Heart left ventricle (tissue), 13 donors: ENCODE measurements around the gene IGSF22.

ENCODE experiments used
- POLR2A ChIP-seq, 2 donors: fragments of 450-650 bp; IDR thresholded peaks; one replicate each; pipeline ENCODE4 v1.6.1; 2017; ENCODE audit warnings: antibody characterized with exemption in 2 of 2, mild to moderate bottlenecking in 2 of 2, moderate library complexity in 2 of 2
- TF ChIP-seq, protein P1 (sequence below), 12 donors: fragments of 200-600 bp; sonication (generic) in 4 of 12; IDR thresholded peaks; one replicate each; pipeline versions ENCODE4 v1.5.0 to v1.8.0; 2018 to 2022; ENCODE audit warnings: antibody characterized with exemption in 12 of 12, mild to moderate bottlenecking in 5 of 12
- donor health status: ischemic (EF 13 %, LVEDD 7.1; RV severe dilation, severe dysfunction).
- donor health status: DM: no; HTN: yes; CAD: no.
- donor health status: DM: no; HTN: no; CAD: no.
- donor health status: ischemic (EF 25% LVEDD 6.9; RV normal size, moderate dysfunction).
- donor health status: ischemic (EF 25% LVEDD 5.7; RV mildly dilated, moderate dysfunction).
- donor health status: ischemic (EF 35%, LVEDD 5.7; RV mildly dilated, moderate dysfunction).
- donor health status: nonischemic (EF 11% LVEDD 7.7; RV severe dilation, severe dysfunction).
- donor health status: DM: yes; HTN: yes; CAD: no.
- donor health status: PGD.
- donor health status: ischemic (EF 29% LVEDD 5.4; RV normal size, mild dysfunction).
- donor health status: nonischemic (EF 23%, LVEDD 6.1; RV moderate dilation, normal function).

DNA sequence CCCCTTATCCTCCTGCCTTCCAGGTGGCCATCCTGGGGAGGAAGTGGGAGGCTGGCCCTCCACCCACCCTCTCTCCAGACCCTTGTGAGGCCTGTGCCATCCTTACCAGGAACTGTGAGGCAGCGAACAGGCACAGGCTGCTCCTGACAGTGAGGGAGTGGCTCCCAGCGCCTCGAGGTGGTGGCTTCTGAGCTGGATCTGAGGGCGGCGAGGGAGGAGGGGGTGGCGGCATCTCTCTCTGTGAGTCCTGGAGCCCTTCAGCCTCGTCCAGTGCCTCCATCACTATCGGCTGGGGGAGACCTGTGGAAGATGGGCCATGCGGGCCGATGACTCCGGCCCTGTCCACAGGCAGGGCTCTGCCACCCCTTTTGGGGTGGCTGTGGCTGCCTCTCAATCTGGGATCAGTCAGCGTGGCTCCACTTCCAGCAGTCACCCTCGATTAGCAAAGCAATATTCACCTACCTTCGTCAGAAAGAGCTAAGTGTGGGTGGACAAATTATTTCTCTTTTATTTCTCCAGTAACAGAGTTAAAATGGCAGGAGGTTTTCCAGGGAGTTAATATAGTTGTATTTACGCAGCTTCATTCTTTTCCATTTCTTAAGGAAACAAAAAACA is 18.0 kb upstream of the IGSF22 start:
- no peak for TF ChIP-seq POLR2A (IDR thresholded peaks at IDR 0.05)
- TF ChIP-seq, protein P1, sequence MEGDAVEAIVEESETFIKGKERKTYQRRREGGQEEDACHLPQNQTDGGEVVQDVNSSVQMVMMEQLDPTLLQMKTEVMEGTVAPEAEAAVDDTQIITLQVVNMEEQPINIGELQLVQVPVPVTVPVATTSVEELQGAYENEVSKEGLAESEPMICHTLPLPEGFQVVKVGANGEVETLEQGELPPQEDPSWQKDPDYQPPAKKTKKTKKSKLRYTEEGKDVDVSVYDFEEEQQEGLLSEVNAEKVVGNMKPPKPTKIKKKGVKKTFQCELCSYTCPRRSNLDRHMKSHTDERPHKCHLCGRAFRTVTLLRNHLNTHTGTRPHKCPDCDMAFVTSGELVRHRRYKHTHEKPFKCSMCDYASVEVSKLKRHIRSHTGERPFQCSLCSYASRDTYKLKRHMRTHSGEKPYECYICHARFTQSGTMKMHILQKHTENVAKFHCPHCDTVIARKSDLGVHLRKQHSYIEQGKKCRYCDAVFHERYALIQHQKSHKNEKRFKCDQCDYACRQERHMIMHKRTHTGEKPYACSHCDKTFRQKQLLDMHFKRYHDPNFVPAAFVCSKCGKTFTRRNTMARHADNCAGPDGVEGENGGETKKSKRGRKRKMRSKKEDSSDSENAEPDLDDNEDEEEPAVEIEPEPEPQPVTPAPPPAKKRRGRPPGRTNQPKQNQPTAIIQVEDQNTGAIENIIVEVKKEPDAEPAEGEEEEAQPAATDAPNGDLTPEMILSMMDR (IDR thresholded peaks at IDR 0.05) = no peak
